NCI-H524 treated with DMSO at 0.1 percent for 48 hours (cell line): ENCODE data around the gene ACO1.
"Not testable (repeated sequence)": the region's sequence is repeated elsewhere in the genome, so short reads cannot be mapped to it uniquely, and the experiment has no call there.

Experiments
- DNase-seq: peaks from one replicate; lab custom pipeline; 2025; lab: John Stamatoyannopoulos, UW

The ACO1 gene

DNA sequence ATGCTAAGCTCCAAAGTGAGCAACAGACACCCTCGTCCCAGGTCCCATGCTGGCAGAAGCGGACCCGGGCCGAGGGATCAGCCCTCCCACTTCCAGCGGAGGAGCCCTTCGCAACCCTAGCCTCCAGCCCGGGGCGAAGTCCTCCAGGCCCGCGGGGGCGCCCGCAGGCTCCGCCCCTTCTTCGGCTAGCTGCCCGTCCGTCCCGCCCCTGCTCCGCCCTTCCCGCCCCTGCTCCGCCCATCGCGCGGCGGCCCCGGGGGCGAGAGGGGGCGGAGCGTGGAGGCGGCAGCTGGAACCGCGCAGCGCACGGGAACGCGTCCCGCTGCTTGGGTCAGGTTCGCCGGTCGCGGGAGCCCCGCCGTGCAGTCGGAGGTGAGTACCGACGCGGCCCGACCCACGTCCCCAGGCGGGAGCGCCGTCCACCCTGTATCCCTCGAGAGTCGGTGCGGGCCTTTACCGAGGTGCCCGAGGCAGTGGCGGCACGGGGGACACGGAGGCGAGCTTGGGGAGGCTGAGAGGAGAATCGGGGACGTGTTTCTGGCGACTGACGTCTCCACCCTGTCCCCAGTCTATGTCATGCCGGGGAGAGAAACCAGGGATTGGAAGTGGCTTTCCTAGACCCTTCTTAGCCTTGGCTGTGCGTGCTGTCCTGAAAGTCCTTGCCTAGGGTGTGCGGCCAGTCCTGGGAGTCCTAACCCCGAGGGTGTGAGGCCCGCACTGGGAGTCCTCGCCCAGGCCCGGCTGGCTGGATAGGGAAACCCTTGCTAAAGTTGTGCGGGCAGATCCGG, at the start of gene ACO1:
Gene ACO1, plus strand, starts transcription at position 280 of the 788 bp plus-strand sequence. CDS start 20,864 bp downstream, outside the sequence.
- no peak for DNase-seq

DNA sequence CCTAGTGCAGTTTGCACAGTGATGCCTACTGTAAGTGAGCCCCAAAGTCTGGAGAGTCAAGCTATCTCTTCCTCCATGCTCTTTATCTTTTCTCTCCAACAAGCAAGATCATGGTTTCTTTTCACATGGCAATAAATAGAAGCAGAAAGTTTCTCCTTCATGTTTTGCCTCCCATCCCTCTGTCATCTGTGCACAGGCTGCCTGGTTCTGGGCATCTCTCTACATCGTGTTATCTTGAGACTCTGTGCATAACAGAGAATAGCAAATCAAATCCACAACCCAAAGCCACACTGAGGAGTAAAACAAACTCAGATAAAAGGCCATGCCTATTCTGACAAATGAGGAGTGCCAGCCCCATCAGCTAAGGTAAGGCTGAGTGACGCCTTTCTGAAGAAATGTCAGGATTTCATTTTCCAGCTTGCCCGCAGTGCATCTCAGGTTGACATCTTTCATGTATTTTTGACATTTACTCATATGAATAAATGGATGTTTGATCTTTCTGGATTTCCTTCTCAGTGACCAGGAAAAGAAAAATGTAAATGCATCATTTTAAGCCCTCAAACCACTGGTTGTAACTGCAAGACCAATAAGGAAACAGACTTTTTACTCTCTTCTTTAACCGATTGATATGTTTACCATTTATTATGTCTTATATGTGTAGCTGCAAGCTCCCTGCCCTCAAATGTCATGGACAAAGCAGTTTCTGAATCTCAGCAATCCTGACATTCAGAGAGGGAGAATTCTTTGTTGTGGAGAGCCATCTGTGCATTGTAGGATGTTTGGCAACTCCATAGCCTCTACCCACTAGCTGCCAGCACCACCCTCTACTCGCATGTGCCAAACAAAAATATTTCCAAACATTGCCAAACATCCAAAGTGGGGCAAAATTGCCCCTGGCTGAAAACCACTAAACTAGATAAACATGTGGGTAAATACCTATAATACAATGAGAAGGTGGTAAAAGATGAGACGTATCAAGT, 49.2 kb upstream of the ACO1 start:
- DNase-seq = no peak

DNA sequence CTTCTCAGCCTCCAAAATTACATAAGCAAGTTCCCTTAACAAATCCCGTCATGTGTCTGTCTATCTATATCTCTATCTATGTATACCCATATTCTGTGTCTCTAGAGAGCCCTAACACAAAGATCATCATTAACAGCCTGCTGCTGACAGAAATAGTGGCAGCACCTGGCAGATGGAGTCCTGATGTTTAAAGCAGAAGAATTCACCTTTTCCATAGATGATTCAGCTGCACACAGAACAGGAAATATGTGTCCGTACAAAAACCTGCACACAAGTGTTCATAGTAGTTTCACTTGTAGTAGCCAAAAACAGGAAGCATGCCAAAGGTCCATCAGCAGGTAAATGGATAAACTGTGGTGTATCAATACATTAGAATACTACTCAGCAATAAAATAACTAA, 45.0 kb upstream of the ACO1 start:
- no peak for DNase-seq

DNA sequence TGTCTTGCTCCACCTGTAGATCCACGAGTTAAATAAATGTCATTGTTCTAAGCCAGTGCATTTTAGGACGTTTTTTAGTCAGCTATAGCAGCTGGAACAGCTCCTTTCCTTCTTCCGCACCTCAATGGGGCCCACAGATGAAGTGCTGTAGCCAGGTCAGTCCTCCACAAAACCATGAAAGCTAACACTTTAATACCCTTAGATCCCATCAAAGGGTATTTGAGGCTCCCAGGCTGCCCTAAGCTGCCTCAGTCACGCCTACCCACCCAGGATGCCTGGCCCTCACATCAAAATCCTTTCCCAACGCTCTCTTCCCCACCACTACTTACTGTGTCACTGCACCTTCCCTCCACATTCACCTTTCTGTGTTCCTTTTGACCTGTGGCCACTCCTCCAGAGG, 44.1 kb upstream of the ACO1 start:
- DNase-seq = no peak

DNA sequence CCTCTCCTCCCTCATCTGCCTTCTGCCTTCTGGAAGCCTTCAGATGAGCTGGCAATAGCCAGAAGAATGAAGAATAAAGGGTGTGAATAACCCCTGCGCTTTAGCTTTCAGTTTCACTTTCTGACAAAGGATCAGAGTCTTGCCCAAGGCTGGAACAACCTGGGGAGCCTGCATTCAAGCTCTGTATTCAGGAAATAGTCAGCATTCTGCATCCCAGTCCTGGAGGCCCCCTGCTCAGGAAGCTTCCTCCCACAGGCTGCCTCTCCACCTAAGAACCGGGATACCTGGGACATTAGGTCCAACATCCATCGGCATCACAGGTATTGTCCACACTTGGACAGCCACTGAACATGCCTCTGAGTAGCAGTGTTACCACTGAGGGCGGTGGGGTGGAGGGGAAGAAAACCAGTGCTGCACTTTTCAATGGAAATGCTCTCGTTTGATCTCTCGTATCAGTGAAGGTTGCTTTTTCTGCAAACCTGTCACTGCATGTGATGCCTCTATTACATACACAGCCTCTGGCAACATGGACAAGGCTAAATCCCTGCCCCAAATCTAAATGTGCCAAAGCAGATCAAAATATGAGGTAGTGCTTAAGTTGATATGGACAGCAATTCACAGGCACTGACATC, 39.8 kb upstream of the ACO1 start:
- DNase-seq = no peak

DNA sequence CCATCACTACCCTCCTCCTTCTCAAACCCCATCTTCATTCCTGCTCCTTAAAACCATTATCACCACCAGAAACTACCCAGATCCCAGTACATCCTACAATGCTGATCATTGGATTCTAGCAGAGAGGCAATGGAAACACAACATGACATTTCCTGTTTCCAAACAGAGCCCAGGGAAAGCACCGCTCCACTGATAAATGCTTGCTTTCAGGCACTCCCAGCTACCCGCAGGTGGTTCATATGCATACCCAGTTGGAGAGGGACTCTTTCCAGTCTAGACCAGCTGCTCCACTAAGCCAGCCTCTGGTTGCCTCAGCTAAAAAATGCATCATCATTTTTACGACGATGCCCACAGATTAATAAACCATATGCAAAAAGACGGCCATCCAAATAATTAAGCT, 39.2 kb upstream of the ACO1 start:
- DNase-seq = no peak

DNA sequence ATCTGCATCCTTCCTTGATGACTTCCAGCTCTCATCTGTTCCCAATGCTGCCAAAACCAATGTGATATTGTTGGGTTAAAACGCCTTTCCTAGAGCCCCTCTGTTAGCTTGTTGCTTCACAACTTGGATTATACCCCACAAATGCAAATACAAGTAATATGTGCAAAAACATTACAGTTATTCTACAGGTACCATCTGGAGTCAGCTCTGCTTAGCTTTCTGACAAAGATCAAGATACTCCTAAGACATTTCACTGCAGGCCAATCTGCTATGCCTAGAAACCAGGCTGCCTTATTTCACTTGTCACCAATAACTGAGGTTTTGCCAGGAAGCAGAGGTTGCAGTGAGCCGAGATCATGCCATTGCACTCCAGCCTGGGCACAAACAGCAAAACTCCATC, 36.9 kb upstream of the ACO1 start:
- no peak for DNase-seq

DNA sequence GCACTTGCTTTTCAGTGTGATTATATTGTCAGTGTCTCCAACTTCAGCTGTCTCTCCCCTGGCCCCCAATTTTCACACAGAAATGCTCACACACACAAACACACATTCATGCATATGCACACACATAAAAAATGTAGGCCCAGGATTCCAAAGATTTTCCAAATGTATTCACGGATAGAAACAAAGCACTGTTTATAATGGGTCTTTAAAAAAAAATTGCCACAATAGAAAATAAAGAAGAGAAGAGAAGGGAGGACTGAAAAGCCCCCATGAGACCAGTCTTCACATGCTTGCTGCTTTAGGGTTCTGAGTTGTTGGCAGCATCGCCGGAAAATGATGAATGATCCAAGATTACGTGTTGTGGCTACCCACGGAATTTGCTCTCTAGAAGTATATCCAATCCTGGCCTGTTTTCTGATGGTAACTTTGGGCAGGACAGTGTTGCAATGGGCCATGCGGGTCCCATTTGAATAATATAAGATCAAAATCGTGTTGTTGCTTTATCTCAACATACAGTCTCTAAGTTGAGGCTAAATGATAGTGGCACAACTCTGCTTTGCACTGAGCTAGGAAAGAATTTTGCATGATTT, 36.2 kb upstream of the ACO1 start:
- DNase-seq = no peak

DNA sequence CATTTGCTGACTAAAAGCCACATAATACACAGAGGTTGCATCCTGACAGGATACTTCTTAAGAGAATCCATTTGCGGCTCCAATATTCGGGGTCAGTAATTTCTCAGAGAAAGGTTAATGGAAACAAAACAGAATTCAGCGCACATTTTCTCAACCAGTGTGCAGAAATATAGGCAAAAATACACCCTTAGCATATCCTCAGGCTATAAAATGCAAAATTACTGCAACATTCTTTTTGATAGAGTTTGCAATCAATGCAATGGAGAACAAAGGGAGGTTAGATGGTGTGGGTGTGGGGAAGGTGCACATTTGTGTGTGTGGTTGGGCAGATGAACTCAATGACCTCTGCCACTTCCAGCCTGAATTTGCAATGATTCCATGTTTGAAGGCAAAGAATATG, 35.4 kb upstream of the ACO1 start:
- DNase-seq = no peak

DNA sequence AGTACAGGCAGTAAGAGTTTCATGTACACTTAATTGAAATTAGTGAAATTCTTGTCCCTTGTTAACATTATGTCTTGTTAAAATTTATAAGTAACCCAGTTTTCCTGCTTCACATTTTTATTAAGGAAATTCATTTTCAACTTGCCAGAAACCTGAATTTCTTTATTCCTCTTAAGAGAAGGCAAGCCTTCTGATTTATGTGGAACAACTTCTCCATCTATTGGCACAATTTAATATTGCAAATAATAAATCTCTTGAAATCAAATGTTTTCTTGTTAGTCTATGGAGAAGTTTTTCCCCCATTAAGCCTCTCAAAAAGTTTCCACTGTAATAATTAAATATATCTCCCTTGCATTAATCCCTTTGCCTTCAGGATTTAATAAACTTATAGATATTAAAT, 33.8 kb upstream of the ACO1 start:
- DNase-seq = no peak

DNA sequence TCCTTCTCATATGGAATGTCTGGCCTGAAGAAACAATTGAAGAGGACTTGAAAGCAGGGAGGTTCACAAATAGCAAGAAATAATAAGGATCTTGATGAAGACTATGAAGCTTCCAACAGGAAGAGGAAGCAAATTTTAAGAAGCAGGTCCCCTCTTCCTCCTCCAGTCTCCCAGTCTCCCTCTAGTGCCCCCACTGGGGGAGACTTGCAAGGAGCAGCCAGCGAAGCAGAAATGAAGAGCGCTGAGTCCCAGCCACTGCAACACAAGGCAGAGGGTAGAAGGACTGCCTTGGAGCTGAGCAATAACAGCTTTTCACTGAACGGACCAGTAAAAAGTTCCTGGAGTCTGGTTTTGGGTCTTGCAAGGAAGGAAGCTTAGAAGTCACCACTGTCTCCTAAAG, 32.6 kb upstream of the ACO1 start:
- DNase-seq = no peak

DNA sequence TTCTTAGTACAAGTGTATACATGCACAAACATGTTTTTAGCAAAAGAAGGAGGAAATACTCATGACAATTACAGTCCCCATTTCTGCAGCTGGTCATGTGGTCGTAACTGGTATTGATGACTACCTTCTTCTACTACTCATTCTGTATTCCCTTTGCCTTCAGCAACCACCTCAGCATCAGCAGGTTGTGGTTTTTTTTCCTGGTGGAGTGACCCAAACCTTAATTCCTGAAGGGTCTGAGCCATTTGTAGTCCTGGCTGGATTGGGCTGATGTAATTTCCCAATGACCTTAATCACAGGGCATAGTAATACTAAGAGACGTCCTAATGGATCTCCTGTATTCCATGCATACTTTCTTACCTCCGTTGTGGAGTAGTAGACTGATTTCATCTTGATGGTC, 31.0 kb upstream of the ACO1 start:
- DNase-seq = not testable (repeated sequence)

DNA sequence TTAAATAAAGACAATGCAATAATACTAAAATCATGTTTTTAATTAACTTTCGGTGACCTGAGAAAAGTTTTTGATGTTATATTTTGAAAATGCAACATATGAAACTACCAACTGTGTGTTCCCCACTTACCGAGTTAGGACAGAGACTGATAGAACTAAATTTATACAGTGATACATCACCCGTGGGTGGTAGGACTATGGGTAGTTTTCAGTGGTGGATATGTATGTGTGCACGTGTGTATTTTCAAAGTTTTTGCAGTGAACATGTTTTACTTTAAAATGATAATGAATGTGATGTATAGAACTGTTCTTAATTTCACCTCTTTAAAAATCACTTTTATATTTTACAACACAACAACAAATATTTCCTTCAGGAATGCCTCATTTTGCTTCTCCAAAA, 25.0 kb upstream of the ACO1 start:
- no peak for DNase-seq

DNA sequence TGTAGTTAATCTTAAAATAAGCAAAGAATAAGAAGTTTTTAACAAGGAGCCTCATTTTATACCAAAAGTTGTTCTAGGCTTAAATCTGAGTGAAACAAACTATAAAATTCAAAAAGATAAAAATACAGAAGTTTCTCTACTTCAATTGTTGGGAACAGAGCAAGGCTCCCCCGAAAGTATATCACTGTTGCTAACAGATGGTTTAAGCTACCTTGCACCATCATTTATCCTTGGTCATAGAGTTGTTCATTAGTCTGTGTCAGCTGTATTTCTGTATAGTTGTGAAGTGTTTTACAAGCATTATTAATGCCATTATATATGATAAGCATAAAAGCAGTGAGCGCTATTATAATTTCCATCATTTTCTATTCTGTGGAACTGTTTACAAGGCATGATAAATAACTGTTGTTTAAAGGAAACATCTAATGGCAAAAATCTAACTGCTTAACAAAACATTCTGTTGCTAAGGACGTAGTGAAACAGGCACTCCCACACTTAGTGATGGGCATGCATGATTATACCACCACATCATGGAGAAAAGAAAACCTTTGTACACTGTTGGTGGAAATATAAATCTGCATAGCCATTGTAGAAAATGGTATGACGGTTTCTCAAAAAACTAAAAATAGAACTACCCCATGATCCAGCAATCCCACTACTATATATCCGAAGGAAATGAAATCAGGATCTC, 23.3 kb upstream of the ACO1 start:
- DNase-seq = no peak

DNA sequence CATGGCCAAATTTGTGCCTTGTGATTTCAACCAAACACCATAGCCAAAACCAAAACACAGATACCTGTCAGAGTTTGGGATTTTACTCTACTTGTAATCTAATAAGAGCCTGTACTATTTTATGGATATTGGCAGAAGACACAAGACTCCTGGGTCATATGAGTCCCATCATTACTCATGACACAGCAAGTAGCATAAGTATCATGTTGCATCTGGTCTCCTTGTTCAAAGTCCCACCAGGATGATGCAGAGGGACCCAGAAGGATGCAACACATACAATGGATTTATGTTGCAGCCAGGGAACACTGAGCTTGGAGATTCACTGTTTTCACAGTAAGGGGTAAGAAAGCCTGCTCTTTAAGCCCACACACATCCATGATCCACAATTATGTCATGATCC, 13.2 kb upstream of the ACO1 start:
- no peak for DNase-seq

DNA sequence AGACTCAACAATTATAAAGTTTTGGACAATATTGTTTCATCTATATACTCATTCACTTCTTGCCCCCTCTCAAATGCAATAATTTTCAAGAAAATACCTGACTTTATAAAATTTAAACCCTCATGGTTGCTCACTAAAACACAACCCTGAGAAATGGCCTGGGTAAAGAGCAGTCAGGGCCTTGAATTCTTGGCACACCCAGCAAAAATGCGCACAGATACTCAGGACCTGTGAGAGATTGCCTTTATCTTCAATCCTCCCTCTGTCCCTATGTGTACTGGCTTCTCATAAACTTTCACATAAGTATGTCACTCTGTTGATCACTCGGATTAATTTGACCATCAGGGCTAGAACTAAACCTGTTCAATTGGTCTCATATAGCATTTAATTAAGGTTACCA, 12.8 kb upstream of the ACO1 start:
- DNase-seq = no peak

DNA sequence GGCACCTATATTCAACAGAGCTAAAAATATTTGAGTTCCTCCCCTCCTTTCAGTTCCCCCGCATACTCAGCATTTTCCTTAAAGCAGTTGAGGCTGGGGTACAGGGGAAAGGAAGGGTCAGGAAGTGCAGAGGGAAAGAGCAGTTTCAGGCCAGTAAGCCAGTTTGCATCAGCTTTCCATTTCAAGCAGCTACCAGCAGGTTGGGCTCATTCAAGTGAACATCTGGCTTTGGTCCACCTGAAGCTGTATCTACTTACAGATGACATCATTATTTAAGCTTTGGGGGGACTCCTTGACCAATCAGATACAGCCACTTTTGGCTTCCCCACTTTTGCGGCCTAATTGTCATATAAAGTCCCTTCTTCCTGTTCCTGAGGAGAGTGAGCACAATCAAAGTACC, 8.2 kb upstream of the ACO1 start:
- no peak for DNase-seq

DNA sequence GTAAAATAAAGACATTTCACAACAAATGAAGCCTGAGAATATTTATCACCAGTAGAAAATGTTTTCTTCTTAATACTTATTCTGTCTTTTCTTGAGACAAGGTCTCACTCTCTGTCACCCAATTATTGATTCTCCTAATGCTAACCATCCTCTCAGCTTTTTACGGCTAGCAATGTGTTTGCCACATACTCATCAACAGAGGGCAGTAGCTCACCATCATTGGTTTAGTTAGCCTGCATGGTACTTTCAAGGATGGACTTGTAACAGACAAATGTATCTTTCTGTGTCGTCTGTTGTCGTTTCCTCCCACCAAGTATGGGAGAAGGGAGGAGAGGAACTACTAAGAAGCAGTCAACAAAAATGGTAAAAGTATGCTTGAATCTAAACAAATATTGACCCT, 5.9 kb upstream of the ACO1 start:
- no peak for DNase-seq

DNA sequence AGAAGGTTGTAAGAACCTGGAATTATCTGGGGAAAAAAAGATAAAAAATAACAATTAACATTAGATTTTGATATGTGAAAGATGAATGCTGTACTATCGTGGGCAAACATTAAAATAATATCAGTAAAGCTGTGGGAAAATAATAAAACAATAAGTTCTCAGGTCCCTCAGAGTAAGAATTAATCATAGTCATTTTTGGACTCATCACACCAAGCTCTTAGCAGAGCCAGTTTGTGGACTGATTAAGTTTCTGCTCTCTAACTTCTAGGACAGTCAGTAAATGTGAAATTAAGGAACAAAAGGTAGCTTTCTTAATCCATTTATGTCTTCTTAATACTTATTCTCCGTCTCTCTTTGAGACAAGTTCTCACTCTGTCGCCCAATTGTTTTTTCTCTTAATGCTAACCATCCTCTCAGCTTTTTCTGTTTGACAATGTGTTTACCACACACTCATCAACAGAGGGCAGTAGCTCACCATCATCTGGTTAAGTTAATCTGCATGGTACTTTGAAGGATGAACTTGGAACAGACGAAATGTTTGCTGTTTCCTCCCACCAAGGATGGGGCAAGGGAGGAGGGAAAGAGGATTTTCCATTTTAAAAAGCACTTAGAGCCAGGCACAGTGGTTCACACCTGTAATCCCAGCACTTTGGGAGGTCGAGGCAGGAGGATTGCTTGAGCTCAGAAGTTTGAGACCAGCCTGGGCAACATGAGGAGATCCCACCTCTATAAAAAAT, 5.3 kb upstream of the ACO1 start:
- no peak for DNase-seq

DNA sequence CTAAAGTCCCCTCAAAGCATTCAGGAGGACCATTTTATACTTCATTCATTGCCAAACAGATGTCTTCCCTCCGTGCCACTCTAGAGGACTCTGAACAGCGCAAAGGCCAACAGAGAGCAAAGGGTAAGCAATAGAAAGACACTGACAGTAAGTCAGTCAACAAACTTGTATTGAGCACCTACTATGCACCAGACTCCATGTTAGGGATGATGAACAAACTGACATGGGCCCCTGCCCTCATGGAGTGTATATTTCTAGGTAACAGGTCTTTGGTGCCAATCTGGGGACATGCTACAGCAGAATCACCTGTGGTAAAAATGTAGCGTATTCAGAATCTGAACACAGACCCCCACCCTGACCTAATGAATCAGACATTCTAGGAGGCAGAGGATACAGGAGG, 3.5 kb upstream of the ACO1 start:
- DNase-seq = no peak
